SK-N-MC (cell line): ENCODE data around the gene PAK4.

Experiments used
- EZH2 ChIP-seq: fragments of 200-600 bp; sonication (generic); IDR thresholded peaks from one replicate; pipeline ENCODE4 v1.6.1; 2017; ENCODE audit warnings: antibody characterized with exemption
- FOXP2 ChIP-seq: optimal IDR thresholded peaks from 2 replicates; pipeline ENCODE3; 2011; ENCODE audit warnings: mild to moderate bottlenecking, moderate library complexity; ENCODE audit not compliant: insufficient read depth; ENCODE audit errors: extremely low read length, control extremely low read depth
- POLR2AphosphoS5 ChIP-seq: IDR thresholded peaks from 2 replicates; pipeline ENCODE4 v1.6.1; 2012; ENCODE audit warnings: mild to moderate bottlenecking, low read depth, low read length, borderline replicate concordance

DNA sequence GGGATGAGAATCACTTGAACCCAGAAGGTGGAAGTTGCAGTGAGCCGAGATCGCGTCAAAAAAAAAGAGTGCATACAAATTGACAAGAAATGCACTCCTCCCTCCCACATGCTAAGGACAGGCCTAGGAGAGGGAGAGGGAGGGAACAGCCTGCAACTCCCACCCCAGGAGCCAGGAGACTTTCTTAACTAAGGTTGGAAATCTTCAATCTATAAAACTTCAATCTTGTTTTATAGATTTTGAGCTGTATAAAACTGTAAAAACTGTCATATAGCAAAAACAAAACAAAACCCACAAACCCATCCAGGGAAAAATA, 79.8 kb downstream of the PAK4 start:
- no peak for TF ChIP-seq POLR2AphosphoS5
- TF ChIP-seq EZH2, result no peak
- no peak for TF ChIP-seq FOXP2
